ENCODE measurements around the gene BAIAP2L2. TPM values are rescaled to one million over a fixed set of nuclear protein-coding genes. Genes with fewer than 3 reads are reported as not detected.

Gene BAIAP2L2
- polyA plus RNA-seq, 1 donor from 2014 or later = 2.3 TPM

DNA sequence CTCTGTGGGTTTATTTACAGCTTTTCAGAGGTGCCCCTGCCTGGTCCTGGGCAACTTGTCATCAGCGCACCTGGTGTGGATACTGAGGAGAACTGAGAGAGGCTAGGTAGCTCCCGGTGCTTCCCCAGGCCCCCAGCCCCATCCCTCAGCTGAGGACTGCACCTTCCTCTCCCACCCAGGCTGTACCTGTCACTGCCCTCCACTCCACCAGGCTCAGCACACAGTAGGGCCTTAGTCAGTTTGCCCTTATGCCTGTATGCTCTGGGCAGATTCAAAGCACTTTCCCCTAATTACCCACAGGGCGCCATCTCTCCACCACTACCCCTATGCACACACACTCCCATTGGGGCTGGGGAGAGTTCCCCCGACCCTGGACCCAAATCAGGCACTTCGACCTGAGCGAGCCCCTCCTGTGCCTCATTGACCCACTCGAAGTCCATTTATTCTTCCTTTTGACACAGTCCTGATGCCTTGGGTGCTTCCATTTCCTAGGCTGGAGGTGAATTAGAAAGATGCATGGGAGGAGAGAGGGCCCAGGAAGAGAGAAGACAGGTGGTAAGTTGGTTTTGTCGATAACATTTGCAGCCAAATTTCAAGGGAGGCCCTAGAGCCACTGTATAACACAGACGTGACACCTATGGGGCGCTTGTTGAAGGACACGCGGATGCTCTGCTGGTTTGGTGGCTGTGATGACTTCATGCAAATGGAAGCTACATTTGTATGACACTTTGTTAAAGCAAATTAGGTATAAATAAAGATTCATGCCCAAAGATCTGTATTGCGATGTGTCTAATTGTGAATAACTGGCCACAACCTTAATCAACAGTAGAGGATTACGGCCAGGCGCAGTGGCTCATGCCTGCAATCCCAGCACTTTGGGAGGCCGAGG lies 67.1 kb downstream of the BAIAP2L2 start:
- Histone ChIP-seq H3K79me2 (replicated peaks; ENCODE audit: insufficient read depth, low read length) (no peaks in the 10 kb centered on the region), H3K27ac (ENCODE audit: low read length) (no peak overlapping the region), H3K9me3 (ENCODE audit: low read length) (no peaks in the 10 kb centered on the region), H4K20me1 (ENCODE audit: insufficient read depth) (no peaks in the 10 kb centered on the region), H3K36me3 (ENCODE audit: insufficient read depth, low read length) (no peaks in the 10 kb centered on the region), H3K27me3 (ENCODE audit: insufficient read depth, low read depth, low read length) (no peaks in the 10 kb centered on the region), H3F3A (ENCODE audit: insufficient read depth, low read length, poor library complexity, severe bottlenecking) (no peaks in the 10 kb centered on the region), H3K9me2 (ENCODE audit: insufficient read depth, low read length) (no peaks in the 10 kb centered on the region), H2AFZ (ENCODE audit: low read depth, low read length) (no peak overlapping the region), H3K9ac (ENCODE audit: low read length) (no peak overlapping the region), H3K4me2 (ENCODE audit: low read length) (no peak overlapping the region), H3K4me3 (ENCODE audit: low read length) (no peak overlapping the region)
- TF ChIP-seq RAD21 (conservative IDR thresholded peaks at IDR 0.05) = no peak
- no peak for TF ChIP-seq SMC3 (conservative IDR thresholded peaks at IDR 0.05; ENCODE audit: poor library complexity)
- TF ChIP-seq EP300 (conservative IDR thresholded peaks at IDR 0.05; ENCODE audit: poor library complexity, severe bottlenecking) = no peak
- TF ChIP-seq EZH2 (IDR thresholded peaks at IDR 0.05; ENCODE audit: borderline replicate concordance, insufficient read depth, low read length, poor library complexity, severe bottlenecking) = no peak
- TF ChIP-seq POLR2AphosphoS5 (IDR thresholded peaks at IDR 0.05) = no peak
- no peak for TF ChIP-seq MXI1 (conservative IDR thresholded peaks at IDR 0.05; ENCODE audit: poor library complexity, severe bottlenecking)
- no peak for TF ChIP-seq TAF1 (IDR thresholded peaks at IDR 0.05; ENCODE audit: low read depth)
- TF ChIP-seq, protein P1, sequence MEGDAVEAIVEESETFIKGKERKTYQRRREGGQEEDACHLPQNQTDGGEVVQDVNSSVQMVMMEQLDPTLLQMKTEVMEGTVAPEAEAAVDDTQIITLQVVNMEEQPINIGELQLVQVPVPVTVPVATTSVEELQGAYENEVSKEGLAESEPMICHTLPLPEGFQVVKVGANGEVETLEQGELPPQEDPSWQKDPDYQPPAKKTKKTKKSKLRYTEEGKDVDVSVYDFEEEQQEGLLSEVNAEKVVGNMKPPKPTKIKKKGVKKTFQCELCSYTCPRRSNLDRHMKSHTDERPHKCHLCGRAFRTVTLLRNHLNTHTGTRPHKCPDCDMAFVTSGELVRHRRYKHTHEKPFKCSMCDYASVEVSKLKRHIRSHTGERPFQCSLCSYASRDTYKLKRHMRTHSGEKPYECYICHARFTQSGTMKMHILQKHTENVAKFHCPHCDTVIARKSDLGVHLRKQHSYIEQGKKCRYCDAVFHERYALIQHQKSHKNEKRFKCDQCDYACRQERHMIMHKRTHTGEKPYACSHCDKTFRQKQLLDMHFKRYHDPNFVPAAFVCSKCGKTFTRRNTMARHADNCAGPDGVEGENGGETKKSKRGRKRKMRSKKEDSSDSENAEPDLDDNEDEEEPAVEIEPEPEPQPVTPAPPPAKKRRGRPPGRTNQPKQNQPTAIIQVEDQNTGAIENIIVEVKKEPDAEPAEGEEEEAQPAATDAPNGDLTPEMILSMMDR (IDR thresholded peaks at IDR 0.05; ENCODE audit: poor library complexity, severe bottlenecking) = no peak
- TF ChIP-seq, protein P2, sequence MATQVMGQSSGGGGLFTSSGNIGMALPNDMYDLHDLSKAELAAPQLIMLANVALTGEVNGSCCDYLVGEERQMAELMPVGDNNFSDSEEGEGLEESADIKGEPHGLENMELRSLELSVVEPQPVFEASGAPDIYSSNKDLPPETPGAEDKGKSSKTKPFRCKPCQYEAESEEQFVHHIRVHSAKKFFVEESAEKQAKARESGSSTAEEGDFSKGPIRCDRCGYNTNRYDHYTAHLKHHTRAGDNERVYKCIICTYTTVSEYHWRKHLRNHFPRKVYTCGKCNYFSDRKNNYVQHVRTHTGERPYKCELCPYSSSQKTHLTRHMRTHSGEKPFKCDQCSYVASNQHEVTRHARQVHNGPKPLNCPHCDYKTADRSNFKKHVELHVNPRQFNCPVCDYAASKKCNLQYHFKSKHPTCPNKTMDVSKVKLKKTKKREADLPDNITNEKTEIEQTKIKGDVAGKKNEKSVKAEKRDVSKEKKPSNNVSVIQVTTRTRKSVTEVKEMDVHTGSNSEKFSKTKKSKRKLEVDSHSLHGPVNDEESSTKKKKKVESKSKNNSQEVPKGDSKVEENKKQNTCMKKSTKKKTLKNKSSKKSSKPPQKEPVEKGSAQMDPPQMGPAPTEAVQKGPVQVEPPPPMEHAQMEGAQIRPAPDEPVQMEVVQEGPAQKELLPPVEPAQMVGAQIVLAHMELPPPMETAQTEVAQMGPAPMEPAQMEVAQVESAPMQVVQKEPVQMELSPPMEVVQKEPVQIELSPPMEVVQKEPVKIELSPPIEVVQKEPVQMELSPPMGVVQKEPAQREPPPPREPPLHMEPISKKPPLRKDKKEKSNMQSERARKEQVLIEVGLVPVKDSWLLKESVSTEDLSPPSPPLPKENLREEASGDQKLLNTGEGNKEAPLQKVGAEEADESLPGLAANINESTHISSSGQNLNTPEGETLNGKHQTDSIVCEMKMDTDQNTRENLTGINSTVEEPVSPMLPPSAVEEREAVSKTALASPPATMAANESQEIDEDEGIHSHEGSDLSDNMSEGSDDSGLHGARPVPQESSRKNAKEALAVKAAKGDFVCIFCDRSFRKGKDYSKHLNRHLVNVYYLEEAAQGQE (IDR thresholded peaks at IDR 0.05; ENCODE audit: borderline replicate concordance) = no peak

DNA sequence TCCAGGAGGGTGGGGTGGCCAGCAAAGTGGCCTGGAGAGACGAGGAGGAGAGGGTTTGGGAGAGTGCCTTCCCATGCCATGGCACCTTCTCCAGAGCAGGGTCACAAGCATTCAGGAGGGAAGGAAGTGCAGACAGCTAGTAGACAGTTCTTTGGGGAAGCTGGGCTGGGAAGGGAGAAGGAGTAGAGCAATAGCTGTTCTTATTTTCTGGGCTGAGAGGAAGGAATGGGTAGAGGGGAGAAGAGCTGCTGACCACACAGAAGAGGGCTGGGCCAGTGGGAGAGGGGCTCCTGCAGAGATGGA lies 68.0 kb downstream of the BAIAP2L2 start:
- Histone ChIP-seq H4K20me1 (ENCODE audit: insufficient read depth) (no peaks in the 10 kb centered on the region), H3K9ac (ENCODE audit: low read length) (no peak overlapping the region), H3K27ac (ENCODE audit: low read length) (no peak overlapping the region)

More for the DNA sequence above, 68.0 kb downstream of the BAIAP2L2 start:
- Histone ChIP-seq H2AFZ (ENCODE audit: low read depth, low read length) (no peak overlapping the region), H3K4me3 (ENCODE audit: low read length) (no peak overlapping the region), H3K9me3 (ENCODE audit: low read length) (no peaks in the 10 kb centered on the region), H3K79me2 (replicated peaks; ENCODE audit: insufficient read depth, low read length) (no peaks in the 10 kb centered on the region), H3F3A (ENCODE audit: insufficient read depth, low read length, poor library complexity, severe bottlenecking) (no peaks in the 10 kb centered on the region), H3K36me3 (ENCODE audit: insufficient read depth, low read length) (no peaks in the 10 kb centered on the region), H3K9me2 (ENCODE audit: insufficient read depth, low read length) (no peaks in the 10 kb centered on the region), H3K4me2 (ENCODE audit: low read length) (no peak overlapping the region), H3K27me3 (ENCODE audit: insufficient read depth, low read depth, low read length) (no peaks in the 10 kb centered on the region)
- TF ChIP-seq SMC3 (conservative IDR thresholded peaks at IDR 0.05; ENCODE audit: poor library complexity) = no peak
- no peak for TF ChIP-seq POLR2AphosphoS5 (IDR thresholded peaks at IDR 0.05)
- TF ChIP-seq EZH2 (IDR thresholded peaks at IDR 0.05; ENCODE audit: borderline replicate concordance, insufficient read depth, low read length, poor library complexity, severe bottlenecking) = no peak
- no peak for TF ChIP-seq TAF1 (IDR thresholded peaks at IDR 0.05; ENCODE audit: low read depth)
- no peak for TF ChIP-seq EP300 (conservative IDR thresholded peaks at IDR 0.05; ENCODE audit: poor library complexity, severe bottlenecking)
- TF ChIP-seq RAD21 (conservative IDR thresholded peaks at IDR 0.05) = no peak
- TF ChIP-seq, protein P2 (IDR thresholded peaks at IDR 0.05; ENCODE audit: borderline replicate concordance) = no peak
- no peak for TF ChIP-seq MXI1 (conservative IDR thresholded peaks at IDR 0.05; ENCODE audit: poor library complexity, severe bottlenecking)
- TF ChIP-seq, protein P1 (IDR thresholded peaks at IDR 0.05; ENCODE audit: poor library complexity, severe bottlenecking) = no peak

All from neural cell (in vitro differentiated cells).